Endothelial cell of umbilical vein (primary cell): ENCODE results near the gene ACTR1A.

Source experiments
- CTCF ChIP-seq, 2 donors: IDR thresholded peaks; 1 replicate in 1 of 2; 2 replicates in 1 of 2; pipeline ENCODE4 v1.5.1; 2011; ENCODE audit warnings: low read length in 2 of 2, mild to moderate bottlenecking in 2 of 2, moderate library complexity in 2 of 2, control low read depth in 1 of 2, inconsistent platforms in 1 of 2, low read depth in 1 of 2; ENCODE audit not compliant: insufficient read depth in 1 of 2; ENCODE audit errors: extremely low read depth in 1 of 2
- EZH2 ChIP-seq: IDR thresholded peaks from 2 replicates; pipeline ENCODE4 v1.6.1; 2012; ENCODE audit warnings: borderline replicate concordance, low read depth, mild to moderate bottlenecking, moderate library complexity, low read length, inconsistent platforms; ENCODE audit not compliant: severe bottlenecking
- POLR2AphosphoS5 ChIP-seq: IDR thresholded peaks from 2 replicates; pipeline ENCODE4 v1.6.1; 2012; ENCODE audit warnings: low read depth, mild to moderate bottlenecking, control low read depth, low read length, moderate library complexity; ENCODE audit not compliant: insufficient read depth

GRCh38 chr10:102450124-102450373 lies 52.5 kb downstream of the ACTR1A start:
- no peak for TF ChIP-seq CTCF (IDR thresholded peaks at IDR 0.05; ENCODE audit: extremely low read depth in 1 of 2, insufficient read depth in 1 of 2, low read depth in 1 of 2, low read length in 2 of 2)
- no peak for TF ChIP-seq EZH2
- no peak for TF ChIP-seq POLR2AphosphoS5
